Stomach (tissue), 9 donors: ENCODE results near the gene ZNF136. TPM values are rescaled to one million over a fixed set of nuclear protein-coding genes. Genes with fewer than 3 reads are reported as not detected.

Source experiments
- DNase-seq, 2 donors: peaks; one replicate each; pipeline versions ENCODE4 v3.0.0 to v3.0.0-alpha.2; 2013 to 2019
- H3K27ac ChIP-seq, 5 donors: fragments of 200-600 bp in 4 of 5; sonication (generic) in 4 of 5; one replicate each; pipeline ENCODE4 v1.5.1; 2013 to 2019; ENCODE audit warnings: mild to moderate bottlenecking in 1 of 5, moderate library complexity in 1 of 5
- H3K27me3 ChIP-seq, 3 donors: fragments of 200-600 bp; sonication (generic); one replicate each; pipeline ENCODE4 v1.5.1; 2017 to 2019; ENCODE audit warnings: mixed run types in 1 of 3
- H3K36me3 ChIP-seq, 4 donors: fragments of 200-600 bp; sonication (generic); 1 replicate in 3 of 4; 2 replicates in 1 of 4; pipeline ENCODE4 v1.5.1; 2016 to 2019
- H3K4me1 ChIP-seq, 4 donors: fragments of 200-600 bp; sonication (generic); one replicate each; pipeline ENCODE4 v1.5.1; 2016 to 2019
- H3K4me3 ChIP-seq, 4 donors: fragments of 200-600 bp; sonication (generic) in 3 of 4; one replicate each; pipeline ENCODE4 v1.5.1; 2016 to 2019; ENCODE audit warnings: mild to moderate bottlenecking in 1 of 4
- H3K9me3 ChIP-seq, 4 donors: fragments of 200-600 bp; sonication (generic); one replicate each; pipeline ENCODE4 v1.5.1; 2016 to 2019
- EP300 ChIP-seq: sonication (generic); formaldehyde crosslinking; IDR thresholded peaks from one replicate; pipeline ENCODE4 v1.6.1; 2017; ENCODE audit warnings: antibody characterized with exemption
- POLR2A ChIP-seq, 4 donors: fragments of 450-650 bp; IDR thresholded peaks; one replicate each; pipeline ENCODE4 v1.6.1; 2016; ENCODE audit warnings: antibody characterized with exemption in 4 of 4, control low read depth in 2 of 4, mild to moderate bottlenecking in 1 of 4, moderate library complexity in 1 of 4
- POLR2AphosphoS5 ChIP-seq, 3 donors: sonication (generic); formaldehyde crosslinking; IDR thresholded peaks; one replicate each; pipeline ENCODE4 v1.6.1; 2016; ENCODE audit warnings: antibody characterized with exemption in 3 of 3
- WGBS, 5 donors: extraction: QIAGEN DNeasy Blood & Tissue Kit in 3 of 5; methylation state at CpG; one replicate each; pipeline versions ENCODE4 v1.1.5 to v1.1.7; 2013 to 2018; 5-methylcytosine and 5-hydroxymethylcytosine counted together
- intact Hi-C: fragments of 100-400 bp; cut with DNase I; formaldehyde crosslinking; loops from one replicate; pipeline ENCODE4 v1.15.1; 2023; ENCODE audit warnings: low total_unique reads
- polyA plus RNA-seq, 3 donors: library from polyadenylated mRNA; stranded (reverse); fragments of 200-250 nt; gene quantifications; one replicate each; pipeline ENCODE4 v1.2.3, GENCODE V29; 2013
- total RNA-seq, 5 donors: library from RNA; depleted of rRNA; stranded (reverse); fragments of >200 nt; gene quantifications; one replicate each; pipeline versions ENCODE4 v1.1.0 to v1.2.3, GENCODE V29; 2014 to 2016
- TF ChIP-seq, protein P1 (sequence below), 7 experiments: fragments of 450-650 bp in 4 of 7; fragments of 200-600 bp in 3 of 7; sonication (generic) in 3 of 7; IDR thresholded peaks; one replicate each; pipeline ENCODE4 v1.5.1; 2016 to 2019; ENCODE audit warnings: antibody characterized with exemption in 7 of 7, control low read depth in 2 of 7, mild to moderate bottlenecking in 1 of 7
- donor health status: healthy with polysubstance abuse.
- donor health status: Bipolar disorder and iron deficiency.
- donor health status: healthy.

The ZNF136 gene
- total and polyA plus RNA-seq, 8 donors: 0.58 to 25.1 (median 3.5) TPM

DNA sequence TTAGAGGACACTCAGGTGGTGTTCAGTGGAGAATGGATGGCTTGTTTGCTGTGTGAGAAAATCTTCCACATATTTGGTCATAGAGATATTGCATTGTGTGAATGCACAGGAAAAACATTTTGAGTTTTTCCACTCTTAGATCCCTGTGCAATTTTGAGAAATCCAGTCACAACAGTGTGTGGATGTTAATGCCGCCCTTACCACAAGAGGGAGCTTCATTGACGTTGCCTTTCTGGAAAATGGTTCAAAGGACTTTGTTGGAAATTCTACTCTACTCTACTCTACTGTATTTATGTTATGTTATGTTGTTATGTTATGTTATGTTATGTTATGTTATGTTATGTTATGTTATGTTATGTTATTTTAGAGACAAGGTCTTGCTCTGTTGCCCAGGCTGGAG lies 36.2 kb upstream of the ZNF136 start:
- 14 to 35% (median 27%) methylated on average over 2 of the region's 2 CpGs for WGBS, 5 donors
- Histone ChIP-seq H3K36me3 (peaks cover 0 to 13% (median under 1%) of the 10 kb centered on the region in 4 donors), H3K27me3 (no peaks in the 10 kb centered on the region), H3K9me3 (peaks cover 0 to 27% (median 13%) of the 10 kb centered on the region in 4 donors), H3K27ac (no peak overlapping the region), H3K4me3 (no peak overlapping the region), H3K4me1 (no peaks in the 10 kb centered on the region)
- intact Hi-C loops: no loop called here
- DNase-seq: peak in 1 of 2 donors; percentile 16
- TF ChIP-seq, protein P1, sequence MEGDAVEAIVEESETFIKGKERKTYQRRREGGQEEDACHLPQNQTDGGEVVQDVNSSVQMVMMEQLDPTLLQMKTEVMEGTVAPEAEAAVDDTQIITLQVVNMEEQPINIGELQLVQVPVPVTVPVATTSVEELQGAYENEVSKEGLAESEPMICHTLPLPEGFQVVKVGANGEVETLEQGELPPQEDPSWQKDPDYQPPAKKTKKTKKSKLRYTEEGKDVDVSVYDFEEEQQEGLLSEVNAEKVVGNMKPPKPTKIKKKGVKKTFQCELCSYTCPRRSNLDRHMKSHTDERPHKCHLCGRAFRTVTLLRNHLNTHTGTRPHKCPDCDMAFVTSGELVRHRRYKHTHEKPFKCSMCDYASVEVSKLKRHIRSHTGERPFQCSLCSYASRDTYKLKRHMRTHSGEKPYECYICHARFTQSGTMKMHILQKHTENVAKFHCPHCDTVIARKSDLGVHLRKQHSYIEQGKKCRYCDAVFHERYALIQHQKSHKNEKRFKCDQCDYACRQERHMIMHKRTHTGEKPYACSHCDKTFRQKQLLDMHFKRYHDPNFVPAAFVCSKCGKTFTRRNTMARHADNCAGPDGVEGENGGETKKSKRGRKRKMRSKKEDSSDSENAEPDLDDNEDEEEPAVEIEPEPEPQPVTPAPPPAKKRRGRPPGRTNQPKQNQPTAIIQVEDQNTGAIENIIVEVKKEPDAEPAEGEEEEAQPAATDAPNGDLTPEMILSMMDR (IDR thresholded peaks at IDR 0.05): peak in 5 of 7 experiments; percentile 12 to 35 (median 30)
- no peak for TF ChIP-seq EP300

DNA sequence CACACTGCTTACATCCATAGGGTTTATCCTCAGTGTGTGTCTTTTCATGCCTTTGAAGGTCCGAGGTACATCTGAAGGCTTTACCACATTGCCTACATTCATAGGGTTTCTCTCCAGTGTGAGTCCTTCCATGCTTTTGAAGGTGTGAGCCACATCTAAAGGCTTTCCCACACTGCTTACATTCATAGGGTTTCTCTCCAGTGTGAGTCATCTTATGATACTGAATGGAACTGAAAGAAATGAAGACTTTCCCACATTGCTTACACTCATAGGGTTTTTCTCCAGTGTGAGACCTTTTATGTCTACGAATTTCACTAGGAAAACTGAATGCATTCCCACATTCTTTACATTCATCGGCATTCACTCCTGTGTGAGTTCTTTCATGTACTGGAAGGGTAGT lies 29.8 kb upstream of the ZNF136 start:
- H3K36me3 ChIP-seq: peaks cover 38 to 68% (median 59%) of the 10 kb centered on the region in 4 donors
- H3K27me3 ChIP-seq: no peaks in the 10 kb centered on the region
- intact Hi-C loops: no loop called here
- H3K4me1 ChIP-seq: no peaks in the 10 kb centered on the region
- WGBS, 5 donors: 94 to 98% (median 97%) methylated on average over 3 of the region's 3 CpGs
- H3K9me3 ChIP-seq: peaks cover 21 to 58% (median 41%) of the 10 kb centered on the region in 4 donors
- no peak for TF ChIP-seq POLR2A (IDR thresholded peaks at IDR 0.05)
- TF ChIP-seq EP300: no peak
- TF ChIP-seq, protein P1 (IDR thresholded peaks at IDR 0.05): no peak
- TF ChIP-seq POLR2AphosphoS5 (IDR thresholded peaks at IDR 0.05): no peak
- no peak overlapping the region for H3K27ac ChIP-seq
- H3K4me3 ChIP-seq: no peak overlapping the region
- DNase-seq: no peak

DNA sequence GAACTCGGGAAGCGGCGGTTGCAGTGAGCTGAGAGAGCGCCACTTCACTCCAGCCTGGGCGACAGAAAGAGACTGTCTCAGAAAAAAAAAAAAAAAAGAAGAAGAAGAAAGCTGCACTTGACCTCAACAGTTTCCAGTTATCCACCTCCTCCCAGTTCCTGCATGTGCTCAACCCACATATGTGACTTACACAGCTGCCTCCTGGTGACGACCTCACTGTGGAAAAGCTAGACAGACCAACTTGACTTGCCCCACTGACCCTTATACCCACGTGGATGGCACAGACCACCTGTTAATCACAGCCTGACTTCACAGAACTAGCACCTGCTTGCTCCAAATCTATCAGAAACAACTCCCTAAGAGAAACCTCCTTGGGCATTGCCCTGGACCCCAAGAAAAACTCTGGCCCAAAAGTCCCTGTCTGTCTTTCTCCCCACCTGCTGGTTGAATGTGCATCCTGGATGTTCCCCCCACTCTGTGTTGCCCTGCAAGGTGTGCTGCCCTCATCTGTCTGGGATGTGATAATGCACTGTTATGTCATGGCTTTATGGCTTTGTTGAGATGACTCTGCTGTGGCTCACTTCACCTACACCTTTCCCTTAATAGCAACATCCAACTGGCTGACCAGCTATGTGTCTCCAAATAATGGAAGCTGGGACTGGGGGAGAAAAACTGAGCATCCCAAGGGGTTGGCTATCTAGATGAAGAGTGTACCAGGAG lies 25.5 kb upstream of the ZNF136 start:
- H3K27ac ChIP-seq: no peak overlapping the region
- peaks cover 11 to 27% (median 24%) of the 10 kb centered on the region in 4 donors for H3K4me1 ChIP-seq
- no peak for DNase-seq
- peaks cover 13 to 29% (median 20%) of the 10 kb centered on the region in 4 donors for H3K9me3 ChIP-seq
- H3K27me3 ChIP-seq: no peaks in the 10 kb centered on the region
- intact Hi-C loops: no loop called here
- no peak overlapping the region for H3K4me3 ChIP-seq
- 80 to 85% (median 81%) methylated on average over 7 of the region's 7 CpGs for WGBS, 5 donors
- peaks cover 33 to 56% (median 48%) of the 10 kb centered on the region in 4 donors for H3K36me3 ChIP-seq
- TF ChIP-seq EP300 (no peak), POLR2AphosphoS5 (IDR thresholded peaks at IDR 0.05) (no peak), POLR2A (IDR thresholded peaks at IDR 0.05) (no peak)
- TF ChIP-seq, protein P1 (IDR thresholded peaks at IDR 0.05): peak in 1 of 7 experiments; percentile 11

DNA sequence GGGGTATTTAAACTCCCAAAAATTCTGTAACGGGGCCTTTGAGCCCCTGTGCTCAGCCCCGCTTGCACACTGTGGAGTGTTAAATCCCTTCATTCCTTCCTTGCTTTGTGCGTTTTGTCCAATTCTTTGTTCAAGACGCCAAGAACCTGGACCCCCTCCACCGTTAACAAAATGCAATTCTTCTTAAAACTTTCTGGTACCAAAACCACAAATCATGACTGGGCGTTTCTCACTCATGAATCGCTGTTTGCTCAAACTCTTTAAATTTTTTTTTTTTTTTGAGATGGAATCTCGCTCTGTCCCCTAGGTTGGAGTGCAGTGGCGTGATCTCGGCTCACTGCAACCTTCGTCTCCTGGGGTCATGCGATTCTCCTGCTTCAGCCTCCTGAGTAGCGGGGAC lies 23.6 kb upstream of the ZNF136 start:
- 18 to 31% (median 23%) methylated on average over 13 of the region's 13 CpGs for WGBS, 5 donors
- peak overlapping the region; percentile 85 to 94 (median 88) for H3K4me3 ChIP-seq
- peak in 1 of 2 donors; percentile 16 for DNase-seq
- intact Hi-C loops: no loop called here
- TF ChIP-seq POLR2A (IDR thresholded peaks at IDR 0.05) (no peak), EP300 (no peak), POLR2AphosphoS5 (IDR thresholded peaks at IDR 0.05) (no peak)
- TF ChIP-seq, protein P1 (IDR thresholded peaks at IDR 0.05): no peak
- H3K36me3 ChIP-seq: peaks cover 14 to 40% (median 30%) of the 10 kb centered on the region in 4 donors
- peaks cover 11 to 27% (median 24%) of the 10 kb centered on the region in 4 donors for H3K4me1 ChIP-seq
- H3K27me3 ChIP-seq: no peaks in the 10 kb centered on the region
- peak overlapping the region in 4 of 5 donors; percentile 79 to 90 (median 85) for H3K27ac ChIP-seq
- H3K9me3 ChIP-seq: peaks cover 0 to 10% (median 2%) of the 10 kb centered on the region in 4 donors
